Stimulated activated CD8-positive, alpha-beta memory T cell treated with anti-CD3 and anti-CD28 coated beads, Interleukin-15, amount 100 ng/mL, for 48 hours (primary cell): ENCODE data around the gene DEPDC1B.
"Not testable (repeated sequence)": the region's sequence is repeated elsewhere in the genome, so short reads cannot be mapped to it uniquely, and the experiment has no call there.

Source experiments
- DNase-seq, 2 donors: peaks; one replicate each; pipeline ENCODE4 v3.0.0-alpha.2; 2020; ENCODE audit warnings: low read depth in 2 of 2

Gene DEPDC1B, protein sequence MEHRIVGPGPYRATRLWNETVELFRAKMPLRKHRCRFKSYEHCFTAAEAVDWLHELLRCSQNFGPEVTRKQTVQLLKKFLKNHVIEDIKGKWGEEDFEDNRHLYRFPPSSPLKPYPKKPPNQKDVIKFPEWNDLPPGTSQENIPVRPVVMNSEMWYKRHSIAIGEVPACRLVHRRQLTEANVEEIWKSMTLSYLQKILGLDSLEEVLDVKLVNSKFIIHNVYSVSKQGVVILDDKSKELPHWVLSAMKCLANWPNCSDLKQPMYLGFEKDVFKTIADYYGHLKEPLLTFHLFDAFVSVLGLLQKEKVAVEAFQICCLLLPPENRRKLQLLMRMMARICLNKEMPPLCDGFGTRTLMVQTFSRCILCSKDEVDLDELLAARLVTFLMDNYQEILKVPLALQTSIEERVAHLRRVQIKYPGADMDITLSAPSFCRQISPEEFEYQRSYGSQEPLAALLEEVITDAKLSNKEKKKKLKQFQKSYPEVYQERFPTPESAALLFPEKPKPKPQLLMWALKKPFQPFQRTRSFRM

DNA sequence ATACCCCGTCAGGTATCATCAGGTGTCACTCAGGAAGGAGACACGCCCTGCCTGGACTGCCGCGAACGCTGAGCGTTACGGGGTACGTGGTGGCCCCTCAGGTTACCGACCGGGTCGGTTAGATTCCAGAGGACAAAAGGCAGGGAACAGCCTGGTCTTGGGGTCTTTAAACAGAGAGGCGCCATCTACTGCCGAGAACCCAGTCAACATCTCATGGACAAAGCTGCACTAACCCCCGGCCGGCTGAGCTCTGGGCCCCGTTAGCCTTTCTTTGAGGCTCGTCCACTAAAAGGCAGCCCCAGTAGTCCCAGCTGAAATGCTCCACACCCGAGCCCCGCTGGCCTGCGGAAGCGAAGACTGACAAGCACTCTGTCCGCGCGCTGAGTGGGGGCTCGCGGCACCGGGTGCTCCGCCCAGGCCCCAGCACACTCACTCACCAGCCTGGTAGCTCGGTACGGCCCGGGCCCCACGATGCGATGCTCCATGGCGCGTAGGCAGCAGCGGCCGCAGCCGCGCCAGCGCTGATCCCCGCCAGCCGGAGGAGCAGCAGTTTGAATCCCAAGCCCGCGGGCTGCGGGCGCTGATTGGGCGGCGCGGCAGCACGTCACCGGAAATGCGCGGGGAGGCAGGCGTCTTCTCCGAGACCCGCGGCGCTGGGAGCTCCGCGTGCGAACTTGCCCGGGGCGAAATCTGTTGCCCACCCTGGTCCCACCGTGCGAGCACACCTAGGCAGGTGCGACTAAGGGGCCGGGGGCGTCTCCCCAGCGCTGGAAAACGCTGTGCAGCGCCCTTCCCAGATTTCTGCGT is at the start of gene DEPDC1B:
DEPDC1B (minus strand) TSS at position 558 of the 807 bp plus-strand sequence; CDS start at position 485, 73 bp downstream.
- DNase-seq: peak; percentile 86 to 87

DNA sequence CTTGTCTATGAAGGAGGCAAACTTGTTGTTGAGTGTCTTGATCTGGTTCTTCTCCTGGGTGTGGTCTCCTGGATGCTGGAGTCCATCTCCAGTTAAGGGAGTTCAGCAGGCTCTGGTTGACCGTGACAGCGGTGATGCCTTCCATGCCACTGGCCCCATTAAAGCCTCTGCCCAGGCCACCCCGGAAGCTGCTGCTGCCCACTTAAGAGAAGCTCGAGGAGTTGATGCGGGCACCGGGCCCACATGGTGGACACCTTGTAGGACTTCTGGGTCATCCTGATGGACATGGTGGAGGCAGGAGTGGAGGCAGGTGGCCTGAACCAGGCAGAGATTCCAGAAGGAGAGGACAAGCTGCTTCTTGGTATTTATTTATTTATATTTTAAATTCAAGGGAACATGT is 44.7 kb upstream of the DEPDC1B start:
- DNase-seq: no peak

DNA sequence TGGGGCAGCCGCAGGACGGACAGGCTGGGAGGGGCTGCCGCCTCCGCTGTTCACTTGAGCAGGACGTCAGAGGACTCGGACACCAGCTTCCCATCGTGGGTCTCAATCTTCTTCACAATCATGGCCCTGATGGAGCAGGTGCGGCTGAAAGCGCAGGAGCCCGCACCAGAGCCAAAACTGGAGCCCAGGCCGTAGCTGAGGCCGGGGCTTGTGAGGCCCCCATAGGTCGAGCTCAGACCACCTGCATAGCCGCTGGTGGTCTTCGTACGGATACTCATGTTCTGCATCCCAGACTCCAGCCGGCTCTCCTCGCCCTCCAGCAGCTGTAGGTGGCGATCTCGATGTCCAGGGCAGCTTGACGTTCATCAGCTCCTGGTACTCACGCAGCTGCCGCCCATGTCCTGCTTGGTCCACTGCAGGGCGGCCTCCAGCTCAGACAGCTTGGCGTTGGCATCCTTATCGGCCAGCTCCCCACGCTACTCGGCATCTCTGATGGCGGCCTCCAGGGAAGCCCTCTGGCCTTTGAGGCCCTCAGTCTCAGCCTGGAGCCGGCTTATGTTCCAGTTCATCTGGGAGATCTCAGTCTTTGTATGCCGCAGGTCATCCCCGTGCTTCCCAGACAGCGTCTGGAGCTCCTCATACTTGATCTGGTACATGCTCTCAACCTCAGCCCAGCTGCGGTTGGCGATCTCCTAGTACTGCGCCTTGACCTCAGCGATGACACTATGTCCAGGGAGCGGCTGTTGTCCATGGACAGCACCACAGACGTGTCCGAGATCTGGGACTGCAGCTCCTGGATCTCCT is 43.7 kb upstream of the DEPDC1B start:
- no peak for DNase-seq

DNA sequence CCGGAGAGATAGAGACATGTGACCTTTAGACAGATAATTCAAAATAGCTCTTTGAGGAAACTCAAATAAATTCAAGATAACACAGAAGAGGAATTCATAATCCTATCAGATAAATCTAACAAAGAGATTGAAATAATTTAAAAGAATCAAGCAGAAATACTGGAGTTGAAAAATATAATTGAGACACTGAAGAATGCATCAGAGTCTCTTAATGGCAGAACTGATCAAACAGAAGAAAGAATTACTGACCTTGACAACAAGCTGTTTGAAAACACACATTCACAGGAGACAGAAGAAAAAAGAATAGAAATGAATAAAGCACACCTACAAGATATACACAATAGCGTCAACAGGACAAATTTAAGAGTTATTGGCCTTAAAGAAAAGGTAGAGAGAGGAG is 40.4 kb upstream of the DEPDC1B start:
- DNase-seq: no peak

DNA sequence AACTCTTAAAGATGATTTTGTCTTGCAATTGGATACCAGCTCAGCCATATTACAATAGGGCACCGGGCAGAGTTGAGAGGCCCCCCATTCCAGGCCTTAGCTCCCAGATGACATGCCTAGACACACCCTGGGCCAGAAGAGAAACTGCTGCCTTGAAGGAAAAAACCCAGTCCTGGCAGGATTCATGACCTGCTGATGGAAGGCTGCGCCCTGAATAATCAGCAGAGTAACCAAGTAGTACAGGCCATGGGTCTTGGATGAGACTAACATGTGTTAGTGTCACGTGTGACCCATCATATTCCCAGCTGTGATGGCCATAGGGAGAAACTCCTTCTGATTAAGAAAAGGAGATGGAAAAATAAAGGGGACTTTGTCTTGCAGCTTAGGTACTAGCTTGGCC is 39.0 kb upstream of the DEPDC1B start:
- DNase-seq: no peak

DNA sequence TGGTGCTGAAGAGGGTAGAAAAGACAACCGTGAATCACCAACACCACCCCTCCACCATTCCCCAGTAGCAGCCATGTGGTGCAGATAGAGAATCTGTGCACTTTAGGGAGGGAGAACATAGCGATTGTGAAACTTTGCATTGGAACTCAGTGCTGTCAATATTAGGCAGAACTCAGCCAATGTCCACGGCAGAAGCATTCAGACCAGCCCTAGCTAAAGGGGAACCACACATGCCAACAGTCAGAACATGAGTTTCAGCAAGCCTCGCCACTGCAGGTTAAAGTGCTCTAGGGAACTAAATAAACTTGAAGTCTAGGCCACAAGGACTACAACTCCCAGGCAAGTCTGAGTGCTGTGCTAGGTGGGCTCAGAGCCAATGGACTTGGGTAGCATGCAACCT is 38.5 kb upstream of the DEPDC1B start:
- no peak for DNase-seq

DNA sequence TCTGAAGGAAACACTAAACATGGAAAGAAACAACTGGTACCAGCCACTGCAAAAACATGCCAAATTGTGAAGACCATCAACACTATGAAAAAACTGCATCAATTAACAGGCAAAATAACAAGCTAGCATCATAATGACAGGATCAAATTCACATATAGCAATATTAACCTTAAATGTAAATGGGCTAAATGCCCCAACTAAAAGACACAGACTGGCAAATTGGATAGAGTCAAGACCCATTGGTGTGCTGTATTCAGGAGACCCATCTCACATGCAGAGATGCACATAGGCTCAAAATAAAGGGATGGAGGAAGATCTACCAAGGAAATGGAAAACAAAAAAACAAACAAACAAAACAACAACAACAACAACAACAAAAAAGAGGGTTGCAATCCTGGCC is 30.9 kb upstream of the DEPDC1B start:
- not testable (repeated sequence) for DNase-seq

DNA sequence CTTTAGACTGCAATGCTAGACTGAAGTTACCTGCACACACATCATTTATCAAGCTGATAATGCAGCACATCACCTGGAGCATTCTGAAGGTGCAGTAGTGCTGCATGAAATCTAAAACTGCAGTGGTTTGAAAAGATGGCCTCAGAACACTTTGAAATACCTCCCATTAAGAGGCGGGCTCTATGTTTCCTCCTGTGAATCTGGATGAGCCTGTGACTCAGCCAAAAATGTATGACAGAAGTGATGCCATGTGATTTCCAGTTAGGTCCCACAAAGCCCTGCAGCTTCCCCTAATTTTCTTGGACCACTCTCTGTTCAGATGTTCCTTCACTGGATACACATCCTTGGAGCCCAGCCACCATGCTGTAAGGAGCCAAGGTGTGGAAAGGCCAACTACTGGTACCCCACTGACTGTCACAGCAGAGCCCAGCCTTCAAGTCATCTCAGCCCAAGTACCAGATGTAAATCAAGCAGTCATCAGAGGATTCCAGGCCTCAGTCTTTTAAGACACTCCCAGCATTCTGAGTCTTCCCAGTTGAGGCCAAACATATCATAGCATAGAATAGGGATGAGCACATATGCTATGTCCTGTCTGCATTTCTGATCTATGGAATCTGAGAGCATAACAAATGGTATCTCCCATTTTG is 27.2 kb upstream of the DEPDC1B start:
- no peak for DNase-seq

DNA sequence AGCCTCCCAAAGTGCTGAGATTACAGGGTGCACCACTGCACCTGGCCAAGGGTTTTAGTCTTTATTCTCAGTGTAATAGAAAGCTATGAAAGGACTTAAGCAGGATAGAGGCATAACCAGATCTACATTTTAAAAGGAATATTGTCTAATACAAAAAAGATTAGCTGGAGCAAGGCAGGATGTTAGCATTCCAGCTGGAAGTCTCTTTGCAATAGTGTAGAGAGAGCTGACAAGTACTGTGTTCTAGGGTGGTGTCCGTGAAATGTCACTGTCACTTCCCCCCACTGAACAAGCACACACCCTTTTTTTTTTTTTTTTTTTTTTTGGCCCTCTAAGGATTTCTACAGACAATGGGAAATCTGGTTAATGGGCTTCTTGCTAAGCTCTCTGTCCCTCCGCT is 24.2 kb upstream of the DEPDC1B start:
- DNase-seq: no peak

DNA sequence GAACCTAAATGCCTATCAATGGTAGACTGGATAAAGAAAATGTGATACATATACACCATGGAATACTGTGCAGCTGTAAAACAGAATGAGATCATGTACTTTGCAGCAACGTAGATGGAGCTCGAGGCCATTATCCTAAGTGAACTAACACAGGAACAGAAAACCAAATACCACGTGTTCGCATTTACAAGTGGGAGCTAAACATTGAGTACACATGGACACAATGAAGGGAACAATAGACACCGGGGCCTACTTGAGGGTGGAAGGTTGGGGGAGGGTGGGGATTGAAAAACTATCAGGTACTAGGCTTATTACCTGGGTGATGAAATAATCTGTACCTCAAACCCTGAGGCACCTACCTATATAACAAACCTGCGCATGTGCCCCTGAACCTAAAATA is 22.4 kb upstream of the DEPDC1B start:
- DNase-seq: no peak

DNA sequence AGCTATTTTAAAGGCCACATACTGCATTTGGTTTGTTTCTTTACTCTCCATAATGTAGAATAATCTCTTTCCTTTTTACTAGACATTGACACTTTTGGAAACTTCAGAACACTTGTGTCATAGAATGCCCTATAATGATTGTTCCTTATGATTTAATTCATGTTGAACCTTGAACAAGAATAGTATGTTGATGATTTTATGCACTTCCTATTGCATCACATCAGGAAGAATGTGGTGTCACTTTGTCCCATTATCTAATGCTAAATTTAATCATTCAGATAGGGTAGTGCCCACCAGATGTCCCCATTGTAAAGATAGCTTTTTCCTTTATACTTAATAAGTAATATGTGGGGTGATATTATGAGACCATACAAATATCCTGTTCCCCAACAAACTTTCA is 19.4 kb upstream of the DEPDC1B start:
- DNase-seq: no peak

DNA sequence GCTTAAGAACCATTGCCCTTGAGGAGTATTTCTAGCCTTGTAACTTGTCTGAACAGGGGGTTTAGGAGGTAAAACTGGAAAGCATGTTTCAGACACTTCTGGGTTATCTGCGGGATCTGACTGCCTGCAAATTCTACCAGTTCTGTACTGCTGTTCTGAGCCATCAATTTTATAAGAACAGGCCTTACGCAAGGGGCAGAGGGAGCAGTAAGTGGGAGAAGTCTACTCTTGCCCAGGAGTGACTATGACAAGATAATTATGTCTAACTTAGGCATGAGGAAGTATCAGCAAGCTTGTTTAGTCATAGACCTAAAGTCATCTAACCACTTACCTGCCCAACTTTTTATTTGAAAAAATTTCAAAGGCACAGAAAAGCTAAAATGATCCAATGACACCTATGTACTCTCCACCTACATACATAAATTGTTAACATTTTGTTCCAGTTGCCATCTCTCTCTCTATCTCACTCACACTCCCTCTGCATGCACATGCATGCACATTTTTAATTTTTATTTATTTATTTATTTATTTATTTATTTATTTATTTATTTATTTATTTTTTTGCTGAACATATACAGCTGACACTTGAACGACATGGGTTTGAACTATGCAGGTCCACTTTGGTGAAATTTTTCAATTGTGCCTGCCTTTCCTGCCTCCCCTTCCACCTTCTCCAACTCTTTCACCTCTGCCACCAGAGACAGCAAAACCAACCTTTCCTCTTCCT is 18.4 kb upstream of the DEPDC1B start:
- no peak for DNase-seq

DNA sequence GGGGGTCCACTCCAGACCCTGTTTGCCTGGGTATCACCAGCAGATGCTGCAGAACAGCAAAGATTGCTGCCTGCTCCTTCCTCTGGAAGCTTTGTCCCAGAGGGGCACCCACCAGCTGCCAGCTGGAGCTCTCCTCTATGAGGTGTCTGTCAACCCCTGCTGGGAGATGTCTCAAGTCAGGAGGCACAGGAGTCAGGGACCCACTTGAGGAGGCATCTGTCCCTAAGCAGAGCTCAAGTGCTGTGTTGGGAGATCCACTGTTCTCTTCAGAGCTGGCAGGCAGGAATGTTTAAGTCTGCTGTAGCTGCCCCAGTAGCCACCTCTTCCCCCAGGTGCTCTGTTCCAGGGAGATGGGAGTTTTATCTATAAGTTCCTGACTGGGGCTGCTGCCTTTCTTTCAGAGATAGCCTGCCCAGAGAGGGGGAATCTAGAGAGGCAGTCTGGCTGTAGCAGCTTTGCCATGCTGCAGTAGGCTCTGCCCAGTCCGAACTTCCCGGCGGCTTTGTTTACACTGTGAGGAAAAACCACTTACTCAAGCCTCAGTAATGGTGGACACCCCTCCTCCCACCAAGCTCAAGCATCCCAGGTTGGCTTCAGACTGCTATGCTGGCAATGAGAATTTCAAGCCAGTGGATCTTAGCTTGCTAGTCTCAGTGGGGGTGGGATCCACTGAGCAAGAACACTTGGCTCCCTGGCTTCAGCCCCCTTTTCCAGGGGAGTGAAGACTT is 15.4 kb upstream of the DEPDC1B start:
- not testable (repeated sequence) for DNase-seq

DNA sequence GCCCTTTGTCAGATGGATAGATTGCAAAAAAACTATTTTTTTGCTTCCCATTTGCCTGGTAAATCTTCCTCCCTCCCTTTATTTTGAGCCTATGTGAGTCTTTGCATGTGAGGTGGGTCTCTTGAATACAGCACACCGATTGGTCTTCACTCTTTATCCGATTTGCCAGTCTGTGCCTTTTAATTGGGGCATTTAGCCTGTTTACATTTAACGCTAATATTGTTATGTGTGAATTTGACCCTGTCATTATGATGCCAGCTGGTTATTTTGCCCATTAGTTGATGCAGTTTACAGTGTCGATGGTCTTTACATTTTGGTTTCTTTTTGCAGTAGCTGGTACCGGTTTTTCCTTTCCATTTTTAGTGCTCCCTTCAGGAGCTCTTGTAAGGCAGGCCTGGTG is 13.0 kb upstream of the DEPDC1B start:
- DNase-seq: no peak

DNA sequence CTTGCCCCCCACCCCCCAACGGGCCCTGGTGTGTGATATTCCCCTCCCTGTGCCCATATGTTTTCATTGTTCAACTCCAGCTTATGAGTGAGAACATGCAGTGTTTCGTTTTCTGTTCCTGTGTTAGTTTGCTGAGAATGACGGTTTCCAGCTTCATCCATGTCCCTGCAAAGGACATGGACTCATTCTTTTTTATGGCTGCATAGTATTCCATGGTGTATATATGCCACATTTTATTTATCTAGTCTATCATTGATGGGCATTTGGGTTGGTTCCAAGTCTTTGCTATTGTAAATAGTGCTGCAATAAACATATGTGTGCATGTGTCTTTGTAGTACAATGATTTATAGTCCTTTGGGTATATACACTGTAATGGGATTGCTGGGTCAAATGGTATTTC is 11.9 kb upstream of the DEPDC1B start:
- not testable (repeated sequence) for DNase-seq

DNA sequence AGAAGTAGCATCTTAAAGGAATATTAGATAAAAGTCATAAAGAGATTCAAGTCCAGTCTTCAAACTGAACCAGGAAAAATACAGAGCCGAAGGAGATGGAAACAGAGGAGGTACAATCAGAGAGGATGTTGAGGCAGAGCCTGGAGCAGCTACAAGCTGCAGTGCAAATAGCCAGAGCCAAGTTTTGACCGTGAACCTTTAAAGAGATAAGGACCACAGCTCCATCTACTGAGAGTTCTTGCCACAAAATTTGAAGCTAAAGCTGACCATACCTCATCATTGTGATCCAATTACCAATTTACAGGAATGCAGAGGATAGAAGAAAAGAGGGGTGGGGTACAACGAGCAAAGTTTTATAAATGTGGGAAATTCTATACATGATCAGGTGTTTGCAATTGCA is 10.4 kb upstream of the DEPDC1B start:
- no peak for DNase-seq

DNA sequence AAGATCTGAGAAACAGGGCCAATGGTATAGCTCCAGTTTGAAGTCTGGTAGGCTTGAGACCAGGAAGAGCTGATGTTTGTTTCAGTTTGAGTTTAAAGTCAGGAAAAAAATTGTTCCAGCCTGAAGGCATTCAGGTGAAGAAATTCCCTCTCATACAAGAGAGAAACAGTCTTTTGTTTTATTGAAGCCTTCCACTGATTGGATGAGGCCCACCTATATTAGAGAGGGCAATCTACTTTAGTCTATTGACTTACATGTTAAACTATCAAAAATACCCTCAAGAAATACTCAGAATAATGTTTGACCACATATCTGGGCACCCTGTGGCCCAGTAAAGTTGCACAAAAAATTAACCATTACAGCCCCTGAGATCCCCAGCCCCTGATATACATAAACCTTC is 5.2 kb upstream of the DEPDC1B start:
- no peak for DNase-seq

DNA sequence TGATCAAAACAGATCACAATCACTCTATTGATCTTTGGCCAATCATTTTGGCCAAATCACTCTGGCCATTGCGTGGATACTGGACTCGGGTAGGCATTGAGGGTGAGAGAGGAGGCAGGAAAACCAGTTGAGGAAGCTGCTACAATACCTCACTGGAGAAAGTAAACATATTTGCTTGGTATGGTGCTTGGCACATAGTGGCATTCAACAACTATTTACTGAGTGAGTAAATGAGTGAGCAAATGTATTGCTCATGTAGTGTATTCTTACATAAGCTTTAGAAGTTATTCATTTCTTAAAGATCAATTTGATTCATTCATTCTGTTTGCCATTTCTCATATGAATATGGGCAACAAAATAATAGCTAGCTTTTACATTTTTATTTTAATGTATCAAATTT is 4.0 kb upstream of the DEPDC1B start:
- DNase-seq: no peak

DNA sequence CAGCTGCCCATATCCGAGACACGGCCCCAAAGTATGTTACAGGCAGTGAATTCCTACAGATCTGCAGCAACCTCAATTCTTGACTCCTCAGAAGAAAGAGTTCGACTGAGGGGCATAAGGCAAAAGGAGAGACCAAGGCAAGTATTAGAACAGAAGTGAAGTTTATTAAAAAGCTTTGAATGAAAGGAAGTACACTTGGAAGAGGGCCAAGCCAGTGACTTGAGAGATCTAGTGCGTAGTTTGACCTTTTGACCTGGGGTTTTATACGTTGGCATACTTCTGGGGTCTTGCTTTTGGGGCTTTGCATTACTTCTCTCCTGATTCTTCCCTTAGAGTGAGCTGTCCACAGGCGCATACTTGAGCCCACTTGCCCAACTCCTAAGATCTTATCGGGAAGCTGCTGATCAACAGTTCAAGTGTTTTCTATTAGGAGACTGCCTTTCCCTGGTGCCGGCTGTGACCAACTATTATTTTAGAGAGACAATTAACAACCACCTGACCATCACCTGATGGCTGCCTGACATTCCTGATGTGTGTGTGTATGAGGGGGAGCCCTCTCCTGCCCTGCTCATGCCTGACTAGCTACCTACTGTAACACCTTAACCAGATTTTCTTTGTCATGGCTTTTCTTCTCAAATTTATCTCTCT is 1.5 kb upstream of the DEPDC1B start:
- no peak for DNase-seq

DNA sequence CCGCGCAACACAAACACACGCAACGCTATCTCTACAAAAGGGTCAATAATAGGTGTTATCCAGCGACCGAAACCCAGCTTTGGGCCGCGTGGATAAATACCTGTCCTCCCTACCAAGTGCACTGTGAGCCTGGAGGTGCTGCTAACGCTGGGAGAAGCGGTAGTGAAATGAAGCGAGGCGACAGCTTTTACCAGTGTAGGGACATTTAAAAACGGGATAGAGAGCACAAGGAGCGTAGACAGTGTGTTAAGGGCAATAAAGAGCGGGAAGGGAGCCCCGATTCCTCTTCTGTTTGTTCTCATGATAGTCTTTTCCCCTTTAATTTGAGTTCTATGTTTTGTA is 421 bp upstream of the DEPDC1B start:
- DNase-seq: no peak
